Keratinocyte (primary cell): ENCODE results near the gene MID1.

Source experiments
- CTCF ChIP-seq, 3 experiments: IDR thresholded peaks in 1 of 3; conservative IDR thresholded peaks in 1 of 3; optimal IDR thresholded peaks in 1 of 3; 2 replicates in 2 of 3; 3 replicates in 1 of 3; pipeline versions ENCODE3 to v1.5.1; 2011; ENCODE audit warnings: low read length in 3 of 3, mild to moderate bottlenecking in 3 of 3, moderate library complexity in 2 of 3, control low read depth in 1 of 3, inconsistent platforms in 1 of 3; ENCODE audit not compliant: insufficient read depth in 2 of 3; ENCODE audit errors: extremely low read depth in 1 of 3
- EZH2 ChIP-seq: IDR thresholded peaks from one replicate; pipeline ENCODE4 v1.6.1; 2012; ENCODE audit warnings: inconsistent platforms, mild to moderate bottlenecking, low read length, moderate library complexity

GRCh38 chrX:10666102-10666501 lies 45.7 kb upstream of the MID1 start:
- no peak for TF ChIP-seq CTCF (optimal IDR thresholded peaks at IDR 0.05 in 1 of 3, IDR thresholded peaks at IDR 0.05 in 1 of 3, conservative IDR thresholded peaks at IDR 0.05 in 1 of 3; ENCODE audit: extremely low read depth in 1 of 3, insufficient read depth in 2 of 3, low read length in 3 of 3)
- TF ChIP-seq EZH2, result no peak
